H54 (cell line): ENCODE measurements around the gene ORM1.

ENCODE experiments used
- DNase-seq: peaks from one replicate; pipeline ENCODE4 v3.0.0; 2011; ENCODE audit warnings: low spot score, mixed read lengths; ENCODE audit not compliant: insufficient read length
- FAIRE-seq: peaks from 3 replicates; lab custom pipeline; 2011; peaks lifted over from hg19 to GRCh38; lab: Jason Lieb, UNC
- POLR2A ChIP-seq: IDR thresholded peaks from 2 replicates; pipeline ENCODE4 v1.6.1; 2011; ENCODE audit warnings: low read depth, mild to moderate bottlenecking, low read length

ORM1 gene

GRCh38 chr9:114309096-114309495 lies 13.8 kb upstream of the ORM1 start:
- DNase-seq (no peak), FAIRE-seq (no peak)
- no peak for TF ChIP-seq POLR2A

DNA sequence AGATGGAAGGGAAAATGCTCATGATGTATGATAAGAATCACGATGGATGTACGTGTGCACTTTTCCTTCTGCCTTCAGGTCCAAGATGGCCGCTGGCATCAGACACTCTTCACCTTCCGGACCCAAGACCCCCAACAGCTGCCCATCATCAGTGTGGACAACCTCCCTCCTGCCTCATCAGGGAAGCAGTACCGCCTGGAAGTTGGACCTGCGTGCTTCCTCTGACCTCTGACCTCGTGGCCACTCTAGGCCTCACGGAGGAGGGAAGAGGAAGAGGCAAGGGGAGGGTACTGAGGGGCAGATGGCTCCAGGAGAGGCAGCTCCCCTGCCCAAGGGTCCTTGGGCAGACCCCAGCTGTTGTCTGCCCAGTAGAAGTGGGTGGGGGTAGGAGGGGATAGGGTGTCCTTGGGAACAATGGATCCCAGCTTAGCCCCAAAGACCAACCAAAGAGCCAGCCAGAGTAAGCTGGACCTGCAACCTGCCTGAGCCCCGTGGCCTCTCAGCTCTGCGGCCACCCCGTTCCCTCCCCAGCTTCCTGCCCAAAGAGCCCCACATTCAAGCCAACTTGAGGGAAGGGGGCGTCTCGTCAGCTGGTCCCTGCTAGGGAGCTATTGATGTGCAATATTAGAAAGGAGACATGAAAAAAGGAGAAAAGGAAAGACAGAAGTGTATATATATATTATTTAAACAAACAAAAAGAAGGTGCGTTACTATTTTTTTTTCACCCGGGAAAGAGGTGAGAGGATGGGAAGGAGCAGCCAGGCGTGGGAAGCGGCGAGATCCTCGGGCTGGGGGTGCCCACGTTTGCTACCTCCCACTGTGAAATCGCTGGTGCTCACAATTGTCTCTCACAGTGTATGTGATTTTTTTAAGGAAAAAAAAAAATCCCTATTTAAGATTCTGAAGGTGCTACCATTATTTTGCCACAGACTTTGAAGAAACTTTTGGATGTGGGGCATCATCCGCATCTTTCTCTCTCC lies 12.1 kb upstream of the ORM1 start:
- FAIRE-seq (no peak), DNase-seq (no peak)
- no peak for TF ChIP-seq POLR2A

- FAIRE-seq = no peak
- DNase-seq = no peak
- TF ChIP-seq POLR2A = no peak
Observed at GRCh38 chr9:114311571-114312512, 11.1 kb upstream of the ORM1 start.

DNA sequence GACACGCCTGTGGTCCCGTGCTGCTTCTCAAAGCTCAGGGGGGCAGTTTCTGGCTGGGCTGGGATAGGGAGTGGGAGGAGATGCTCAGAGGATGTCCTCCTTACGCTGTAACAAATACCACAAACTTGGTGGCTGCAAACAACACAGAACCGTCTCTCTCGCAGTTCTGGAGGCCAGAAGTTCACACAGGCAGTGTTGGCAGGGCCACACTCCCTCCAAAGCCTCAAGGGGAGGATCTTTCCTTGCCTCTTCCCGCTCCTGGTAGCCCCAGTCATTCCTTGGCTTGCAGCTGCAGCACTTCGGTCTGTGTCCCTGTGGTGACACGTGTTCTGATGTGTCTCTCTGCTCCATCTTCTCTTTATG lies 10.4 kb upstream of the ORM1 start:
- FAIRE-seq (no peak), DNase-seq (no peak)
- TF ChIP-seq POLR2A = no peak

- FAIRE-seq = no peak
- no peak for TF ChIP-seq POLR2A
- DNase-seq = no peak
Observed at GRCh38 chr9:114313186-114313585, 9.7 kb upstream of the ORM1 start.

DNA sequence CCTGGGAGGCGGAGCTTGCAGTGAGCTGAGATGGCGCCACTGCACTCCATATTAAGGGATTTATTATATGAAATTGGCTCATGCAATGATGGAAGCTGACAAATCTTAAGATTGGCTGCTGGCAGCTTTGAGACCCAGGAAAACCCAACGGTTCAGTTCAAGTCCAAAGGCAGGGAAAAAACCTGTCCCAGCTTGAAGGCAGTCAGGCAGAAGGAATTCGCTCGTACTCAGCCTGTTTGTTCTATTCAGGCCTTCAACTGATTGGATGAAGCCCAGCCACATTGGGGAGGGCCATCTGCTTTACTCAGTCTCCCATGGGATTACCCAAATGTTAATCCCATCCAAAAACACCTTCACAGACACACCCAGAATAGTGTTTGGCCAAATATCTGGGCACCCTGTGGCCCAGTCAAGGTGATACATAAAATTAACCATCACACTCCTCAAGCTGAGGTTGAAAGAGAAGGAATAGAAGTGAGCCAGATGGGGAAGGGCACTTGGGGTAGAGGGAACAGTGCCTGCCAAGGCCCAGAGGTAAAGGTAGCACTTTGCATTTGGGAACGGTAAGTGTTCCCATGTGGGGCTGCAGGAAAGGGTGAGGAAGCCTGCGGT lies 8.5 kb upstream of the ORM1 start:
- FAIRE-seq (no peak), DNase-seq (no peak)
- TF ChIP-seq POLR2A = no peak

GRCh38 chr9:114314881-114315722 lies 7.8 kb upstream of the ORM1 start:
- FAIRE-seq (no peak), DNase-seq (no peak)
- no peak for TF ChIP-seq POLR2A

DNA sequence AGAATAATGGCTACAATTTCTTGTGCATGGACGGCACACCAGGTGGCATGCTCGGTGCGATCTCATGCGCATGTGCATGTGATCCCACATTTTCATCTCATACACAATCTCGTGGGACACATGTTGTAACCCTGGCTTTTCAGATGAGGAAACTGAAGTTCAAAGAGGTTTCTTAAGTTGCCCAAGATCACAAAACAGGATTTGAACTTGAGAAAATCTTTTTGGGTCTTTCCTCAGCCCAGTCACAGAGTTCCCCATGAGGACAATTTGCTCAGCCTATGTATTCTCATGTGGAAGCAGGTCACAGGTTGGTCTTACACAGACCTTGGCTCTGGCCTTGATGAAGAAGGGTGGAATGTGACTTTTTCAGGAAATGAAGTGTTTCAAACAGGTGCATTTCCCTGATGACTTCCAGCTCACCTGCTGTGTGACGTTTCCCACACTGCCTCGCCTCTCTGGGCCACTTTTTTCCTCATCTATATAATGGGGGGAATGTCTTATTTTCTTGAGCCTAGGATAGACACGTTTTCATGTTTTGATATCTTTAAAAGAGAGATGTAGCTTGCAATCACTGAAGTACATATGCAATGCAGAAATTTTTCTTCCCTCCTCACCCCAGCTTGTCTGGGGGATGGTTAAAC lies 7.1 kb upstream of the ORM1 start:
- DNase-seq = no peak
- no peak for FAIRE-seq
- no peak for TF ChIP-seq POLR2A

- no peak for DNase-seq
- no peak for FAIRE-seq
- no peak for TF ChIP-seq POLR2A
Observed at GRCh38 chr9:114316605-114317230, 6.2 kb upstream of the ORM1 start.

DNA sequence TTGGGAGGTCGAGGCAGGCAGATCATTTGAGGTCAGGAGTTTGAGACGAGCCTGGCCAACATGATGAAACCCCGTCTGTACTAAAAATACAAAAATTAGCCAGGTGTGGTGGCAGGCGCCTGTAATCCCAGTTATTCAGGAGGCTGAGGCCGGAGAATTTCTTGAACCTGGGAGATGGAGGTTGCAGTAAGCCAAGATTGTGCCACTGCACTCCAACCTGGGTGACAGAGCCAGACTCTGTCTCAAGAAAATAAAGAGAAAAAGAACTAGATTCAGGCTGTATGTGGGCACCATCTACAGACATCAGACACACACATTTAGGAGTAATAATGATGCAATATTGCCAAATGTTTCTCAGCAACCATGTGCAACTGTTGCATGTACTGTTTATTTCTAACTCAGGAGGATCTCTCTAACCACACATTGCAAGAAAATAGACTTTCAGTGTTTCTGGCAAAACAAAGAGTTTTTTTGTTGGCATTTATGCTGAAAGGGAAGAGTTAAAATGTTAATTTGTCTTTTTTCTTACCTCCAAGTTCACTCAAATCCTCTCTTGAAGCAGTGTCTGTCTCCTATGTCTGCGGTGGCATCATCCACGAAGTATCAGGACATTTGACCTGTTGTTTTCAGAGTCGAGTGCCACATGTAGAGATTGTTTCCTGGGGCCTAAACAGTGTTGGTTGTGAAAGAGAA lies 5.1 kb upstream of the ORM1 start:
- no peak for TF ChIP-seq POLR2A
- no peak for FAIRE-seq
- DNase-seq = no peak

- no peak for DNase-seq
- FAIRE-seq = no peak
- no peak for TF ChIP-seq POLR2A
Observed at GRCh38 chr9:114318416-114318815, 4.5 kb upstream of the ORM1 start.
